ENCODE results near the gene LCN2. TPM values are rescaled to one million over a fixed set of nuclear protein-coding genes. Genes with fewer than 3 reads are reported as not detected.

The LCN2 gene
- total and polyA plus RNA-seq, 7 donors = 0.08 to 2.1 (median 0.80) TPM; not detected in 1

DNA sequence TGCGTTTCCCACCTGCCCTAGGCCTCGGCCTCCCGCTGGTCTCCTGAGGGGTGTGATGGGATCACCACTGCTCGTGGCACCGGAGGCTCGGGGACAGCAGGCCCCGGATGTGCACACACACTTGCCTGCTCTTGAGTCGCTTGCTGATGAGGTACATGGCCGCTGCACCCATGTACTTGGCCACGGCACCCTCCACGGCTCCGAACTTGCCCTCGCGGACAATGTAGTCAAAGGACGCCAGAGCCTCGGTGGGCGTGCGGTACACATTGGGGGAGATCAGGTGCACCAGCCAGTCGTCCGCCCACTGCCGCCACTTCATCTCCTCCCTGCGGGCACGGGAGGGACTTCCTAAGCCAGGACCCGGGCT lies 26.5 kb upstream of the LCN2 start:
- intact Hi-C loops (cut with DNase I) = no loop called here
- no peak overlapping the region for H3K27ac ChIP-seq
- ATAC-seq (no peak), DNase-seq (peak; percentile 10 to 41)
- TF ChIP-seq, protein P1, sequence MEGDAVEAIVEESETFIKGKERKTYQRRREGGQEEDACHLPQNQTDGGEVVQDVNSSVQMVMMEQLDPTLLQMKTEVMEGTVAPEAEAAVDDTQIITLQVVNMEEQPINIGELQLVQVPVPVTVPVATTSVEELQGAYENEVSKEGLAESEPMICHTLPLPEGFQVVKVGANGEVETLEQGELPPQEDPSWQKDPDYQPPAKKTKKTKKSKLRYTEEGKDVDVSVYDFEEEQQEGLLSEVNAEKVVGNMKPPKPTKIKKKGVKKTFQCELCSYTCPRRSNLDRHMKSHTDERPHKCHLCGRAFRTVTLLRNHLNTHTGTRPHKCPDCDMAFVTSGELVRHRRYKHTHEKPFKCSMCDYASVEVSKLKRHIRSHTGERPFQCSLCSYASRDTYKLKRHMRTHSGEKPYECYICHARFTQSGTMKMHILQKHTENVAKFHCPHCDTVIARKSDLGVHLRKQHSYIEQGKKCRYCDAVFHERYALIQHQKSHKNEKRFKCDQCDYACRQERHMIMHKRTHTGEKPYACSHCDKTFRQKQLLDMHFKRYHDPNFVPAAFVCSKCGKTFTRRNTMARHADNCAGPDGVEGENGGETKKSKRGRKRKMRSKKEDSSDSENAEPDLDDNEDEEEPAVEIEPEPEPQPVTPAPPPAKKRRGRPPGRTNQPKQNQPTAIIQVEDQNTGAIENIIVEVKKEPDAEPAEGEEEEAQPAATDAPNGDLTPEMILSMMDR (IDR thresholded peaks at IDR 0.05) = no peak
- no peaks in the 10 kb centered on the region for H3K27me3 ChIP-seq (ENCODE audit: insufficient read depth in 3 of 3, low read length in 2 of 3)
- H3K4me3 ChIP-seq = no peak overlapping the region
- H3K4me1 ChIP-seq = peaks cover 23% of the 10 kb centered on the region
- WGBS, 3 donors = 91 to 94% (median 93%) methylated on average over 24 of the region's 24 CpGs
- peaks cover 0 to 59% of the 10 kb centered on the region in 2 donors for H3K36me3 ChIP-seq (ENCODE audit: insufficient read depth in 1 of 2, low read depth in 1 of 2)
- H3K9me3 ChIP-seq = no peaks in the 10 kb centered on the region

DNA sequence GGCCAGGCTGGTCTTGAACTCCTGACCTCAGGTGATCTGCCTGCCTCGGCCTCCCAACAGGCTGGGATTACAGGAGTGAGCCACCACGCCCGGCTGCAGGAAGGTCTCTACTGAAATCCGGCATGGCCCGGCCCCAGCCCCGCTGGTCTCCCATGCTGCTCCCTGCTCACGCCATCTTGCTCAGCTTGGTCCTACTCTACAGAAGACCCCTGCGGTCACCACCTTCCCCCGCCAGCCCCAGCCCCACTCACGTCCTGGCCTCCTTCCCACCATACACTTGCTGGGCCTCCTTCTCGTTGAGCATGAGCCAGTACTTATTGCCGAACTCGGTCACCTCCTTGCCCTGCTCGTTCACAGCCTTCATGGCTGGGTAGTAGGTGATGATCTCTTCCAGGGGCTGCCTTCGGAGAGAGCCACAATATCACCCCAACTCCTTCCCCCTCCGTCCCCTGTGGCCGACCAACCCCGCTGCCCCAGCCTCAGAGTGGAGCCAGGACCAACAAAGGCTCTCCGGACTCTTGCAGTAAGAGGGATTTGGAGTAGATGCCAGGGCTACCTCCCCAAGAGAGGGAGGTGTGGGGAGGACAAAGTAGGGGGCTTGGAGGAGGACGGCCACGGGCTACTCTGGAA lies 25.7 kb upstream of the LCN2 start:
- Histone ChIP-seq H3K27ac (no peak overlapping the region), H3K4me3 (no peak overlapping the region), H3K9me3 (no peaks in the 10 kb centered on the region), H3K4me1 (peaks cover 23% of the 10 kb centered on the region), H3K27me3 (ENCODE audit: insufficient read depth in 3 of 3, low read length in 2 of 3) (no peaks in the 10 kb centered on the region), H3K36me3 (ENCODE audit: insufficient read depth in 1 of 2, low read depth in 1 of 2) (peaks cover 0 to 59% of the 10 kb centered on the region in 2 donors)
- intact Hi-C loops (cut with DNase I) = no loop called here
- DNase-seq = peak; percentile 7 to 53
- ATAC-seq = no peak
- TF ChIP-seq, protein P1 (IDR thresholded peaks at IDR 0.05) = no peak
- 84 to 88% (median 88%) methylated on average over 21 of the region's 21 CpGs for WGBS, 3 donors

DNA sequence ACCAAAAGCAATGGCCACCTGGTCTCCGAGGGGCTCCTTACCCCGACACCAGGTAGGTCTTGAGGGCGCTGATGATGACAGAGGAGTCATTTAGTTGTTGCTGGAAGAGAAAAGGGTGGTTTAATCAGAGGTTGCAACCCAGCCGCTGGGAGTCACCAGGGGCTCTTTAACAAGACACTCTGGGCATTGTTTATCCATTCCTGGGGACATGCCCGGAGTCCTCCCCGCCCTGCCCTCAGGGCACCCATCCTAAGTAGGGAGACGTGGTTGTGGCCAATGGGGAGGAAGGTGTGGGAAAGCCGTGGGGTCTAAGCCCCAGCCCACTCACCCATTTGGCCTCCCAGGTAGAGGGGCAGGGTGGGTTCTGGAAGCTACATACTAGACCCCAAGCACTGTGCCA lies 24.8 kb upstream of the LCN2 start:
- ATAC-seq (no peak), DNase-seq (peak; percentile 5 to 29)
- TF ChIP-seq, protein P1 (IDR thresholded peaks at IDR 0.05) = no peak
- 87 to 89% (median 87%) methylated on average over 8 of the region's 8 CpGs for WGBS, 3 donors
- Histone ChIP-seq H3K36me3 (ENCODE audit: insufficient read depth in 1 of 2, low read depth in 1 of 2) (peaks cover 0 to 59% of the 10 kb centered on the region in 2 donors), H3K9me3 (no peaks in the 10 kb centered on the region), H3K4me3 (no peak overlapping the region), H3K4me1 (peaks cover 30% of the 10 kb centered on the region), H3K27ac (no peak overlapping the region), H3K27me3 (ENCODE audit: insufficient read depth in 3 of 3, low read length in 2 of 3) (no peaks in the 10 kb centered on the region)
- intact Hi-C loops (cut with DNase I) = no loop called here

DNA sequence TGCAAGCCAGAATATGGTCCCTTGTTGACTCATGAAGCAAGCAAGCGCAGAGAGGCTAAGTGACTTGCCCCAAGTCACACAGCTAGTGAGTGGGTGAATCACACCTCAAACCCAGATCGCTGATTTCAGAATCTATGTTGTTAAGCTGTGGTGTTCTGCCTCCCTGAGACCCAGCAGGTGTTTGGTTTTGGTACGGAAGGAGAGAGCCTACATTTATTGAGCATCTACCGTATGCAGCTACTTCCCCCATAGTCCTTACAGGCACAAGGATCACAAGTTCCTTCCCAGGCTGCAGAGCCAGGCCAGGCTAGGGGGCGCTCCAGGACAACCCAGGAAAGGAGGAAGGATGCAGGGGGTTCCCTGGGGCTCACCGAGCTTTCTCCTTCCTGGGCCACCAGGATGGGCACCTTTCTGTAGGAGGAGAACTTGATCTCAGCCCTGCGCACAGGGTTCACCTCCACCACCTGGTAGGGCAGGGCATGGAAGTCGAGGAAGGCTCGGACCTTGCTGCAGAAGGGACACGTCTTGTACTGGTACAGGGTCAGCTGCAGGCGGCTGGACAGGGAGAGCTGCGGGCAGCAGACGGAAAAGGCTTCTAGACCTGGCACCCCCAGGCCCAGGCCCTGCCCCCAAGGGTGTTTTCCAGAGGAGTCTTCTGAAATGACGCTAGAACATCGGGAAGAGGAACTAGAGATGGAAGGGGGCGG lies 24.2 kb upstream of the LCN2 start:
- ATAC-seq (no peak), DNase-seq (peak; percentile 65 to 74)
- TF ChIP-seq, protein P1 (IDR thresholded peaks at IDR 0.05) = peak; percentile 29
- H3K27ac ChIP-seq = no peak overlapping the region
- peak overlapping the region; percentile 98 for H3K4me3 ChIP-seq
- peaks cover 31% of the 10 kb centered on the region for H3K4me1 ChIP-seq
- 60 to 62% (median 62%) methylated on average over 16 of the region's 16 CpGs for WGBS, 3 donors
- H3K36me3 ChIP-seq (ENCODE audit: insufficient read depth in 1 of 2, low read depth in 1 of 2) = peaks cover 0 to 57% of the 10 kb centered on the region in 2 donors
- no peaks in the 10 kb centered on the region for H3K9me3 ChIP-seq
- intact Hi-C loops (cut with DNase I) = no loop called here
- no peaks in the 10 kb centered on the region for H3K27me3 ChIP-seq (ENCODE audit: insufficient read depth in 3 of 3, low read length in 2 of 3)
